OCI-LY1 (cell line): ENCODE data around the gene SUPT16H.

Experiments used
- H2AFZ ChIP-seq: fragments of 200-600 bp; sonication (generic), shearing (Covaris generic); 2 replicates; pipeline ENCODE4 v1.6.0; 2014; ENCODE audit warnings: antibody characterized with exemption, mild to moderate bottlenecking, low read length
- H3F3A ChIP-seq: fragments of 200-600 bp; sonication (generic), shearing (Covaris generic); 2 replicates; pipeline ENCODE4 v1.6.0; 2014; ENCODE audit warnings: mild to moderate bottlenecking, antibody characterized with exemption, low read length, moderate library complexity; ENCODE audit not compliant: insufficient read depth
- H3K27ac ChIP-seq: fragments of 200-600 bp; sonication (generic); 2 replicates; pipeline ENCODE4 v1.5.1; 2014; ENCODE audit warnings: low read length, mixed run types, mild to moderate bottlenecking, low read depth; ENCODE audit not compliant: poor library complexity, severe bottlenecking
- H3K27me3 ChIP-seq: fragments of 200-600 bp; sonication (generic); 2 replicates; pipeline ENCODE4 v1.6.0; 2014; ENCODE audit warnings: antibody characterized with exemption, mild to moderate bottlenecking, low read length, moderate library complexity; ENCODE audit not compliant: insufficient read depth
- H3K36me3 ChIP-seq: fragments of 200-600 bp; sonication (generic); 2 replicates; pipeline ENCODE4 v1.6.1; 2014; ENCODE audit warnings: mild to moderate bottlenecking, antibody characterized with exemption, low read length, moderate library complexity, mixed read lengths; ENCODE audit not compliant: insufficient read depth
- H3K4me1 ChIP-seq: fragments of 200-600 bp; sonication (generic); 2 replicates; pipeline ENCODE4 v1.5.1; 2014; ENCODE audit warnings: mild to moderate bottlenecking, low read length, moderate library complexity; ENCODE audit not compliant: insufficient read depth, severe bottlenecking
- H3K4me2 ChIP-seq: fragments of 200-600 bp; sonication (generic), shearing (Covaris generic); 2 replicates; pipeline ENCODE4 v1.6.1; 2014; ENCODE audit warnings: low read length
- H3K4me3 ChIP-seq: fragments of 200-600 bp; sonication (generic); 2 replicates; pipeline ENCODE4 v1.5.1; 2014; ENCODE audit warnings: low read length, low read depth, mild to moderate bottlenecking, mixed read lengths; ENCODE audit not compliant: poor library complexity, severe bottlenecking
- H3K79me2 ChIP-seq: fragments of 200-600 bp; shearing (Covaris generic); 2 replicates; pipeline ENCODE4 v1.6.1; 2016; ENCODE audit warnings: mixed run types, low read length, mixed read lengths; ENCODE audit not compliant: insufficient read depth
- H3K9ac ChIP-seq: fragments of 200-600 bp; sonication (generic), shearing (Covaris generic); 2 replicates; pipeline ENCODE4 v1.6.1; 2014; ENCODE audit warnings: mild to moderate bottlenecking, low read length, mixed read lengths
- H3K9me2 ChIP-seq: fragments of 200-600 bp; sonication (generic), shearing (Covaris generic); 2 replicates; pipeline ENCODE4 v1.6.1; 2014; ENCODE audit warnings: low read depth, mild to moderate bottlenecking, low read length, mixed read lengths
- H3K9me3 ChIP-seq: fragments of 200-600 bp; shearing (Covaris generic); 2 replicates; pipeline ENCODE4 v1.6.1; 2014; ENCODE audit warnings: low read length, mixed read lengths
- H4K20me1 ChIP-seq: fragments of 200-600 bp; sonication (generic), shearing (Covaris generic); 2 replicates; pipeline ENCODE4 v1.6.0; 2016; ENCODE audit warnings: mild to moderate bottlenecking, low read length; ENCODE audit not compliant: insufficient read depth
- CTCF ChIP-seq: fragments of 200-600 bp; sonication (generic), shearing (Covaris generic); IDR thresholded peaks from 2 replicates; pipeline ENCODE4 v1.5.1; 2017; ENCODE audit warnings: mild to moderate bottlenecking, antibody characterized with exemption, low read length, moderate library complexity, mixed read lengths
- EZH2 ChIP-seq: fragments of 200-600 bp; sonication (generic), shearing (Covaris generic); IDR thresholded peaks from 2 replicates; pipeline ENCODE4 v1.8.0; 2017; ENCODE audit warnings: borderline replicate concordance, mixed run types, mild to moderate bottlenecking, antibody characterized with exemption, low read length, moderate library complexity, mixed read lengths

The SUPT16H gene

GRCh38 chr14:21426692-21427091 is 42.9 kb upstream of the SUPT16H start:
- Histone ChIP-seq H3K36me3 (peaks cover 99% of the 10 kb centered on the region), H4K20me1 (no peaks in the 10 kb centered on the region), H3K79me2 (peaks cover 2% of the 10 kb centered on the region; the same call in 1 of the 2 replicates)

GRCh38 chr14:21419528-21419927 is 35.7 kb upstream of the SUPT16H start:
- Histone ChIP-seq H3K27me3 (no peaks in the 10 kb centered on the region), H3K9me2 (no peaks in the 10 kb centered on the region), H3K4me2 (no peak overlapping the region), H3K9ac (no peak overlapping the region), H3K9me3 (no peaks in the 10 kb centered on the region), H3K36me3 (peaks cover 81% of the 10 kb centered on the region), H4K20me1 (0 out of 2 replicates have a peak, but pooled peaks cover 3% of the 10 kb centered on the region), H3K4me3 (no peak overlapping the region), H3K79me2 (no peaks in the 10 kb centered on the region), H3F3A (no peaks in the 10 kb centered on the region), H3K4me1 (no peaks in the 10 kb centered on the region), H3K27ac (no peak overlapping the region), H2AFZ (no peak overlapping the region)
- TF ChIP-seq EZH2 (no peak), CTCF (no peak)

More at GRCh38 chr14:21426692-21427091, 42.9 kb upstream of the SUPT16H start:
- H3K27ac ChIP-seq = no peak overlapping the region
- no peak for TF ChIP-seq EZH2
- no peak for TF ChIP-seq CTCF
- no peak overlapping the region for H3K4me3 ChIP-seq
- H3K9me3 ChIP-seq = no peaks in the 10 kb centered on the region
- no peaks in the 10 kb centered on the region for H3K27me3 ChIP-seq
- H3K4me1 ChIP-seq = no peaks in the 10 kb centered on the region
- H2AFZ ChIP-seq = no peak overlapping the region
- no peaks in the 10 kb centered on the region for H3F3A ChIP-seq
- H3K9me2 ChIP-seq = no peaks in the 10 kb centered on the region
- H3K4me2 ChIP-seq = no peak overlapping the region
- H3K9ac ChIP-seq = no peak overlapping the region

- Histone ChIP-seq H3K27me3 (no peaks in the 10 kb centered on the region), H3K9me3 (no peaks in the 10 kb centered on the region), H3K4me3 (no peak overlapping the region), H3K27ac (no peak overlapping the region), H3K9ac (no peak overlapping the region), H3K4me1 (no peaks in the 10 kb centered on the region), H3K4me2 (no peak overlapping the region), H3F3A (no peaks in the 10 kb centered on the region), H3K9me2 (no peaks in the 10 kb centered on the region), H3K36me3 (peaks cover 80% of the 10 kb centered on the region), H4K20me1 (0 out of 2 replicates have a peak, but pooled peaks cover 3% of the 10 kb centered on the region), H2AFZ (no peak overlapping the region), H3K79me2 (no peaks in the 10 kb centered on the region)
- TF ChIP-seq EZH2 (no peak), CTCF (no peak)
Measured at GRCh38 chr14:21415329-21415728, 31.5 kb upstream of the SUPT16H start.
